GM23248 (cell line): ENCODE results near the gene NRG3.

Source experiments
- EZH2 ChIP-seq: fragments of 200-600 bp; sonication (generic); IDR thresholded peaks from 2 replicates; pipeline ENCODE4 v1.6.1; 2018; ENCODE audit warnings: antibody characterized with exemption, mild to moderate bottlenecking; ENCODE audit not compliant: insufficient read depth, poor library complexity, severe bottlenecking
- EZH2phosphoT487 ChIP-seq: fragments of 200-600 bp; sonication (generic); IDR thresholded peaks from 2 replicates; pipeline ENCODE4 v1.6.1; 2018; ENCODE audit warnings: antibody characterized with exemption, moderate library complexity, mild to moderate bottlenecking, low read depth; ENCODE audit not compliant: insufficient read depth

DNA sequence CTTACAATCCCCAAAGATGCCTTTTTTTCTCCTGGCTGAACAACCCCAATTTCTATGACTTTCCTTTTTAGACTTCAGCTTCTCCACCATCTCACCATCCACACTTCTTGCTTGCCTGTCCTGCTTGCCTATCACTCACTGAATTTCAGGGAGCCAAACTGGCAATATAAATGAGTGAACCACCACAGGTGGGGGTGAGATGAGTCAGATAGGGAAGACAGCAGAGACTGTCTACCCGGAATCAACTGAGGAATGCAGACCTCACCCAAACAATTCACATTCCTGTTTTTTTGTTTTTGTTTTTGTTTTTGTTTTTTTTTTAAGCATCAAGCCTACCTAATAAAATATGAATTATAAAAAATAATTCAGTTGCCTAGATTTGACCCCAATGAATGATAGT, 273.8 kb downstream of the NRG3 start:
- TF ChIP-seq EZH2phosphoT487 (no peak), EZH2 (no peak)
